ENCODE results near the gene ZNF726.

- TF ChIP-seq CTCF (IDR thresholded peaks at IDR 0.05; ENCODE audit: poor library complexity) (no peak), EZH2 (IDR thresholded peaks at IDR 0.05; ENCODE audit: borderline replicate concordance) (no peak), EZH2phosphoT487 (IDR thresholded peaks at IDR 0.05; ENCODE audit: low read depth, severe bottlenecking, unreplicated experiment) (no peak)
Measured at GRCh38 chr19:23904406-23904805, 10.3 kb upstream of the ZNF726 start.

All from hepatocyte (in vitro differentiated cells).